Measurements from ENCODE around the gene NPDC1. TPM values are rescaled to one million over a fixed set of nuclear protein-coding genes. Genes with fewer than 3 reads are reported as not detected.

The NPDC1 gene
- polyA plus RNA-seq, 4 donors, result 20.4 to 48.7 (median 36.8) TPM

DNA sequence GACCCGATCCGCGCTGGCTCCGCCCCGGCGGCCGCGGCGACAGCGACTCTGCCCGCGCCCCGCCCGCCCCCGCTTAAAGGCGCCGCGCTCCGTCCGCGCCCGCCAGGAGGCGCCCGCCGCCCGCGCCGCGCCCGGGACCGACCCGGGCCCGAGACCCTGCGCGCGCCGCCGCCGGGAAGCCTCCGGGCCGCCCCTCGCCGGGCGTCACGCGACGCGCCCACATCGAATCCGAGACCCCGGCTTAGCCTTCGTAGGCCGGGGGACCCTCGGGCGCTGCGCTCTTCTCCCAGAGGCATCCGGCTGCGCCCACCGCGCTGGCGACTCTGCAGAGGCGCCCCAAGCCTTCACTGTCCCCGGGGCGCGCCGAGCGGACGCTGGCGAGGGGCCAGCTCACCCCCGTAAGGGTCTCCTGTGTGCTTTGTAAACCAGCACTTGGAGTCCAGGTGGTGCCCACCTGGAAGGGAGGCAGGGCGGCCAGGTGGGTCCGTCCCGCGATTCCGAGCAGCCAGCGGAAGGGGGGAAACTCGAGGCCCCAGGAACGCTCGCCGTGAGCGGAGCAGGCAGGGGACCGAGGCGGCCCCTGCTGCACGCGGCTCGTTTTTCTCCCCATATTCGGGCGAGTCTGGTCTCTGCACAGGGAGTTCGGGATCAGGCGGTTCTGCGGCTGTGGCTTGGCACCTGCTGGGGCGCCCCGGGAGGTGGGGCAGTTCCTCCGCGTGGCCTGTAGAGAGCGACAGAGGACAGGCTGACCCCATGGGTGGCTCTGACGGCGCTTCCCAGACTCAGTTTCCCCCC is 17.5 kb downstream of the NPDC1 start:
- no peak for DNase-seq (ENCODE audit: low read depth in 4 of 4, low spot score in 3 of 4)

DNA sequence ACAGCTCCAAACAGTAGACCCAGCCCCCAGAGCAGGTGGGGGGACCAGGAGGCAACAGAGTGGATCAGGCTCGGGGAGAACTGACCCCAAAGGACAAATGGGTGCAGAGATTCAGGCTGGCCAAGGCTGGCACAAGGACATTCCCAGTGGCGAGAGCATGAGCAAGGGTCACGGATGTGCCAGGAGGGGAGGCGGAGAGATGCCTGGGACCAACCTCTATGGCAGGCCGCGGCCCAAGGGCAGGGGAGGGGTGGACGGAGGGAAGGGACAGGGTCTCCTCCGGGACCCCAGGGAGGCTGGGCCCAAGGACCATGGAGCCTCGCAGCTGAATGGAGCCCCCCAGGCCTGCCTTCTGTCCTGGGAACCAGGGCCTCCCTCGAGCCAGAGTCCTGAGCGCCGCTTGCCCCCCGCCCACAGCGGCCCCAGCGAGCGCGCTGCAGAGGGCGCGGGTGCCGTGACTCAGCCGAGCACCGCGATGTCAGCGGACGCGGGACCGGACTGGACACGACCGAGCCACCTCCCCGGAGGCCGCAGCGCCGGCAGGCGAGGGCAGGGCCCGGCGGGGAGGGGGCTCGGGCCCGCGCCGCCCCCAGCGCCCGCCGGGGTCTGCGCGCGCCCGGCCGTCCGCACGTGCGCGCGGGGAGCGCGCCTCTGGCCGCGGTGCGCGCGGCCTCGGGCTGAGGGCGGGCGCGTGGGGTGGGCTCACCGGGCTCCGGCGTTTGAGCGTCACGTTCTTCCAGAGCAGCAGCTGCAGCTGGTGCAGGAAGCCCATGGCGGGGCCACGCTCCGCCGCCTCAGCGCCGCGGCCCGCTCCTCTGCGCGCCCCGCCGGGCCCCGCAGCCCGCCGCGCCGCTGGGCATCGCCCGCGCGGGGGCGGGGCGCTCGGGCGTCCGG is 18.4 kb downstream of the NPDC1 start, which contains the start of gene ABCA2:
Gene ABCA2, minus strand, starts transcription at position 869 of the 894 bp plus-strand sequence. Its CDS starts 97 bp downstream, at position 772.
- DNase-seq (ENCODE audit: low read depth in 4 of 4, low spot score in 3 of 4), result no peak

DNA sequence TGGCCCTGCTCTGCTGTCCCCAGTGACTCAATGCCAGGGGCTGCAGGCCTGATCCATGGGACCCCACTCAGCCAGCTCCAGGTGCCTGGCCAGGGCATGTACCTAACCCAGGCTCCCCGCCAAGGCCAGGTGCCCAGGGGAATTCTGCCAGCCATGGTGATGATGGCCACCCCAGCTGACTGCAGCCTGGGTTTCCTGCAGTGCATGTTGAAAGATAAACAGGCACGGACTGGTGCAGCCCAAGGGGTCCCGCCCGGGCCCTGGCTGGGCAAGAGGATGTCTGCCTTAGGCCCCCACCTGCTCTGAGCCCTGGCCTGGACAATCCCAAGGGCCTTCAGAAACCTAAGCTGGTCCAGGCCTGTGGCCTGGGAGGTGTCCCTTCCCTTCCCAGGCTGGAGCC is 19.1 kb downstream of the NPDC1 start:
- no peak for DNase-seq (ENCODE audit: low read depth in 4 of 4, low spot score in 3 of 4)

DNA sequence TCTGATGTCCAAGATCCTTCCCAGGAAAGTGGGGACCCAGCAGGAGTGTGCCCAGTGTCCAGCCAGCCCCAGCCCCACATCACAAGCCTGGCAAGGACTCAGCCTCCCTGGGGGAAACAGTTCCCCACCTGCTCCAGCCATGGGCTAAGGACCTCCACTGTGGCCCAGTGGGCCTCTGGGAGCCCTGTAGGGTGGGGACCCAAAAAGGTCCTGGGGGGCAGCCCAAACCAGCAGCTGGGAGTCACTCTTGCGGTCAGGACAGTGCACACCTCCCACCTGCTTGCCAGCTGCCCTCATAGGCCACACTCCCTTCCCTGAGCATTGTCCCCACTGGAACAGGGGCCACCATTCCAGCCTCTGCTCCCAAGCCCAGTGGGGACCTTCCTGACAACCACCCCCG is 19.6 kb downstream of the NPDC1 start:
- no peak for DNase-seq (ENCODE audit: low read depth in 4 of 4, low spot score in 3 of 4)

DNA sequence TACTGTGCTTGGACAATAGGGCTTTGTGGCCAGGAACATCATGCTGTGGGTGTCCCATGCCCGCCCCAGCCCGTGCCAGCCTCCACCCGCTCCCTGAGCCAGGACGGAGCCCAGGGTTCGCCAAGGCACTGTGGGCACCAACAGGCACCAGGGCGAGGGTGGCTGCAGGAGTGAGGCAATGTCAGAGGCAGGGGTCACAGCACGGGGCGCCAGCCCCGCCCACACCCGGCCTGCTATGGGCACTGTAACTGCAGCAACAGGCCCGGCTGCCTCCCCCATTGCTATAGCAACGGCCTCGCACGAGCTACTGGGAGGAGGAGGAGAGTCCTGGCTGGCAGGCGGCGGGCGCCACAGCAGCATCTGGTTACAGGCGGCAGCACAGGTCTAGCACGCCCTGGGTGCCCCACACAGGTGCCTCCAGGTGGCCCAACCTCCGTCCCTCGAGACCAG is 20.4 kb downstream of the NPDC1 start:
- DNase-seq (ENCODE audit: low read depth in 4 of 4, low spot score in 3 of 4), result peak in 3 of 4 donors; percentile 63 to 82 (median 69)

DNA sequence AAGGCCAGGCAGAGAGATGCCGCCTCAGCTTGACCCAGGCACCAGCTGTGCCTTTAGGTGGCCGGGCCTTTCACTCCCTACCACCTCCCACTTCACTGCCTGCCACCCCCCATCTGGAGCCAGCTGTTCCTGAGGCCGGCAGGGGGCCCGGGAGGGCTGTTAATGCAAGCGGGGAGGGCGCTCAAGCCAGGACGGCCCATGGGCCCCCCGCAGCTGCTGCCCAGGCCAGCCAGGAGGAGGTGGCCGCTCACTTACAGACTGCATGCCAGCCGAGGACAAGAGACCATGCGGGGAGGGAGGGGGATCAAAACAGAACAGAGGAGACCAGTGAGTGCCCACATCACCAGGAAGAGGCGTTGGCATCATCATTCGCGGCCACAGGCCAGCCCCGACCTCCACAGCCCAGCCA is 22.4 kb downstream of the NPDC1 start:
- no peak for DNase-seq (ENCODE audit: low read depth in 4 of 4, low spot score in 3 of 4)

DNA sequence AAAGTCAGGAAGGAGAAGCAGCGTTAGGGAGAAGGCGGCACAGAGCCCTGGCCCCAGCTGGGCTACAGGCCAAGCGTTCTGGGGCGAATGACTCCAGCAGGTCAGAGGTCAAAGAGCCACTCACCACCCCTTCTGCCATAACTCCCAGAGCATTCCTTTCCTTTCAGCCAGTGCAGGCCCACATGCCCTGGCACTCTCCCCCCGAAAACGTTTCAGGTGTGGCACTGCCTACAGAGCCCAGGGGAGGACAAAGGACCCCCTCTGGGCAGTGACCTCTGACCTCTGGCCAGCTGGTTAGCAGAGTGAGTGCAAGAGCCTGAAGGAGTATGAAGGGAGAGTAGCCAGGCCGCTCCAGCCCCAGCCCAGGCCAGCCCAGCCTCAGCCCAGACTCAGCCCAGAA is 22.8 kb downstream of the NPDC1 start:
- DNase-seq (ENCODE audit: low read depth in 4 of 4, low spot score in 3 of 4), result no peak

DNA sequence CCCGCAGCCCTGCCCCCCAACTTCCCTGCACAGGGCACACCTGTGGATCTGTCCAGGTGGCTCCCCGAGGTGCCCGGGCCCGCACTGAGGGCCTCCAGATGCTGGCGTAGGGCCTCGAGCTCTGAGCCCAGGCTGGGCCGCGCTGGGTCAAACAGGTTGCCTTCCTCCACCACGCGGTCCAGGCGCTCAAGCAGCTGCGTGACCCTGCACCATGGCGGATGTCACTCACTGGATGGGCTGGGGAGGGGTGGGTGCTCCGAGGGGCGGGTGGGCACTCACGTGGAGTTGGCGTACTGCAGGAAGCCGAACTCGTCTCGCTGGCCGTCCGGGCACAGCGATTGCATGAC is 23.3 kb downstream of the NPDC1 start:
- DNase-seq (ENCODE audit: low read depth in 4 of 4, low spot score in 3 of 4), result no peak

DNA sequence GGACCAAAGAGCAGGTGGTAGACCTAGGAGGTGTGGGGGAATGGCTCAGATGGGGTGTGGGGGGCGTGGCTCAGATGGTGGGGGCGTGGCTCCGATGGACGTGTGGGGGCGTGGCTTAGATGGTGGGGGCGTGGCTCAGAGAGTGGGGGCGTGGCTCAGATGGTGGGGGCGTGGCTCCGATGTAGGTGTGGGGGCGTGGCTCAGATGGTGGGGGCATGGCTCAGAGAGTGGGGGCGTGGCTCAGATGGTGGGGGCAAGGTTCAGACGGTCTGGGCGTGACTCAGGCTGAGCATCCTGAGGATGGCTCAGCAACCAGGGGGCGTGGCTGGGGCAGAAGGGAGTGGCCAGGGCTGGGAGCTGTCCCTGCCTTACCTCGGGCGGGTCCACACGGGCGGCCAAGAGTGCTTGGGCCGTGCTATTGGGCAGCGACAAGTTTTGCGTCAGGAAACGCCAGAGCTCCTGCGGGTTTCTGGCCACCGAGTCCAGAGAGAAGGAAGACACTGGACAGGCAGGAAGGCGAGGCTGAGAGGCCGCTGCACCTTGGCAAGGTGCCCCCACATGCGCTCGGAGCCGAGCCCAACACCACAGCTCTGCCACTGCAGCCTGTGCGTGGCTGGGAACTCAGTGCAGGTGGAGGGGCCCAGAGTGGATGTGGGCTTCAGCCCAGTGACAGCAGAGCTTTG is 23.9 kb downstream of the NPDC1 start:
- no peak for DNase-seq (ENCODE audit: low read depth in 4 of 4, low spot score in 3 of 4)

DNA sequence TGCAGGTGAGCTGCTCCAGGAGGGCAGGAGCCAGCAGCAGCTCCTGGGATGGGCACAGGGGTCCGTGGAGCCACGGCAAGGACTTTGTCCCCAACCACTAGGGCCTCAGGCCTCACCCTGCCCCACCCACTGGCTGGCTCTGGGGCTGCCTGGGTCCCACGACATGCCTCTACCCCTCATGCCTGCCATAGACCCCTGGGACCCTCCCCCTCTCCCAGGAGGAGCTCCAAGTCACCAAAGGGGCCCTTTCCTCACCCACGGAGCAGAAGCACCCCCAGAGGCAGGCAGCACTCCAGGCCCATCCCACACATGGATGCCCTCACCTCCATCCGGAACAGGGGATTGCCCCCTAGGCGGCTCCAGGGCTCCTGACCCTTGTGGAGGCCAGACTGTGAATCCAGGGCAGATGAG is 24.4 kb downstream of the NPDC1 start:
- DNase-seq (ENCODE audit: low read depth in 4 of 4, low spot score in 3 of 4), result no peak

DNA sequence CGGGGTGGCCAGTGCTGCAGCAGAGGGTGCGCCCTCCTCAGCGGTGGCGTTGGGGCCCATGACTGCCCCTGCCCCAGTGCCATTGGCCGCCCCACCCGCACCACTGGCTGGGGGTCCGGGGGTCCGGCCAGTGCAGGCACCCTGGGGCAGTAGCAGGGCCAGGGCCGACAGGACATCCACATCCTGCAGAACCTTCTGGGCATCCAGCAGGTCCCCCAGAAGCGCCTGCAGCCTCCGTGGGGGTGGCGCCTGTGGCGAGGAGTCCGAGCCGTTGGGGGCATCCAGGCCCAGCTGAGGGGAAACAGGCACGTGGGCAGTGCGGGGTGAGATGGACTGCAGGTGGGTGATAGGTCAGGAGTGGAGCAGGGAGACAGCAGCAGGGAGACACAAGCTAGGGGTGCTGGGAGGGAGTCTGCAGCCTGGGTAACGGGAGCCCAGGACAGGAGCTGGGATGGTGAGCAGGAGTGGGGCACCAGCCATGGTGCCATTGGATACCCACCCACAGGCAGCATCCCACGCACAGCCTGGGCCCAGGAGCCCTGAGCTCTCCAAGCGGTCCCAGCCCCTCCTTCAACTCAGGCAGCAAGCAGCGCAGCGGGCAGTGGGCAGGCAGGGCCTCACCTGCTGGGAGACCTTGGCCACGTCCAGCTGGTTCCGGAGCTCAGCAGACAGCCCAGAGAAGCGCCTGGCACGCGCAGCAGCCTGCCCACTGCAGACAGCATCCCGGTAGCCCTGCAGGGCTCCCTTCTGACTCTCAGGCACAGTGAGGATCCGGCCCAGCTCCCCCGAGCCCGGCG is 25.0 kb downstream of the NPDC1 start:
- DNase-seq (ENCODE audit: low read depth in 4 of 4, low spot score in 3 of 4), result no peak

DNA sequence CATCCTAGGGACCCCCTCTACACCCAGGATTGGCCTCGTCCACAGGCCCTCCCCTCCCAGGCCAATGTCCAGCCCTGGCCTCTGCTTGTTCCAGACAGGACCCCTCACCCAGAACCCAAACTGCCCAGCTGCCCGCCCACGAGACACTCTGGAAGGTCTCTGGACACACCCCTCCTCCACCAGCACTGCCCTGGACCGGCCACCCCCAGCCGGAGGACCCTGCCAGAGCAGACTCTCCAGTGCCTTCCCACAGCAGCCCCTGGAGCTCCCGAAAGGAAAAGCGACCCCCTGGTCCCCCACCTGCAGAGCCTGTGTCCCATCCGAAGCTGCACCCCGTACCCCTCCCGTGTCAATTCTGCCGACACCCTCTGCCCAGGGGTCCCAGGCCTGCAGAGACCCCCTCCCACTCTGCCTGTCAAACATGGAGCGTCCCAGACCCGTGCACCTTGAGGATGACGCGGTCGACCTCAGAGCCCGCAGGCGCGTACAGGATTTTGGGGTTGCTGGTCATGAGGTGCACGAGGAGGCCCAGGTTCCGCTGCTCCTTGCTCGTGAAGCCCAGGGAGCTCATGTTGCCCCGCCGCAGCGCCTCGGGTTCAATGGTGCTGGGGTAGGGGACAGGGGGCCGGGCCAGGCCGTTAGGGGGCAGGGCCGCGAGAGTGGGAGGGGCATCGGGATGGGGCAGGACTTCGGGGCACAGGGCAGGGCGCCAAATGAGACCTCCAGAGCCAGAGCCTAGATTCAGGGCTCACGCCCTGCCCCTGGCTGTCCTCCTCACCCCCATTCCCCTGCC is 25.9 kb downstream of the NPDC1 start:
- no peak for DNase-seq (ENCODE audit: low read depth in 4 of 4, low spot score in 3 of 4)

DNA sequence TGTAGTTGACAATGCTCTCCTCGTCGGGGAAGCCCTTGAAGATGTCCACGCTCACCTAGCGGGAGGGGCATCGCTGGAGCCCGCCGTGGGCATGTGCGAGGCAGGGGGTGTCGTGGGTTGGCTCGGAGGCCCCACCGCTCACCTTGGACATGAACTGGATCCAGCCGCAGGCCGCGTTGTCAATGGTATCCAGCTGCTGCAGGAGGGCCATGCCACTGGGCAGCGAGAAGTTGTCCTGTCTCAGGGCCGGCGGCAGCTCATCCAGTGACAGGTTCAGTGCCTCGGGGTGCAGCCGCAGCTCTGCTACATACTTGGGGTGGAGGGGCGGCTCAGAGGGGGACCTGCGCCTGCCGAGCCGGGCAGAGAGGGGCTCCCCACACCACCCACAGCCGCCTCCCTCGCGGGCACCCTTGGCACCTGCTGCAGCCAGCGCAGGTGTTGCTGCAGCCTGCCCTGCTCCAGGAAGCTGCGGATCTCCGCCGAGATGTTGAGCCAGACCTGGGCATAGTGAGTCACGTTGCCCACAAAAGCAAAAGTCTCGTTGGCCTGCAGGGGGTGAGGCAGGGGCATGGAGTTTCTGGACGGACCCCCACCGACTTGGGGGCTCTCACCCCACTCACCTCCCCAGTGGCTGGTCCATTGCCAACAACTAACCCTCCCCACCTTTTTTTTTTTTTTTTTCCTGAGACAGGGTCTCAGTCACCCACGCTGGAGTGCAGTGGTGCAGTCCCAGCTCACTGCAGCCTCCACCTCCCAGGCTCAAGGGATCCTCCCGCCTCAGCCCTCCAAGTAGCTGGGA is 27.0 kb downstream of the NPDC1 start:
- DNase-seq (ENCODE audit: low read depth in 4 of 4, low spot score in 3 of 4), result no peak

DNA sequence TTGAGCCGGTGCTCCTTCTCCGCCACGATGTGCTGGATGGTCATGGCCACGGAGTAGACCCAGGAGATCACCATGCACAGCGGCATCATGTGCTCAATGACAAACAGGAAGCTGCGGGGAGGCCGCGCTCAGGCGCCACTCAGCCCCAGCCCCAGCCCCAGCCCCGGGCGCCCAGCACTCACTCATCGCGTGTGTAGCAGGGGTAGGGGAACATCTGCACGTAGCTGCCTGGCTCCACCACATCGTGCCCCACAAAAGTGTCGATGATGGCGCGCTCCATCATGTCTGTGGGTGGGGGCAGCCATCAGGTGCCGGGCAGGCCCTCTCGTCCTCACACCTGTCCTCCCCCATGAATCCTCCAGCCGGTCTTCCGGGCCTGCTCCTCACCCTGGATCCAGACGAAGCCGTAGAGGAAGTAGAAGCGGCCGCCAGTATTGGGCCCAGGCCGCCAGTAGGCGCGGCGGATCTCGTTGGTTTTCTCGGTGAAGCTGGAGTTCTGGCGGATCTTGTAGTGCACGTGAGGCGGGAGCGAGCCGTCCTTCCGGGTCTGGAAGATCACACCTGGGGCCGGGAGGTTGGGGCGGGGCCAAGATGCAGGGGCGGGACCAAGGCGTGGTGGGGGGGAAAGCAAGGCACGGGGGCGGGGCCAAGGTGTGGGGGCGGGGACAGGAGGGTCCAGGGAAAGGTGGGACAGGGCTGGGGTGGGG is 28.0 kb downstream of the NPDC1 start:
- no peak for DNase-seq (ENCODE audit: low read depth in 4 of 4, low spot score in 3 of 4)

DNA sequence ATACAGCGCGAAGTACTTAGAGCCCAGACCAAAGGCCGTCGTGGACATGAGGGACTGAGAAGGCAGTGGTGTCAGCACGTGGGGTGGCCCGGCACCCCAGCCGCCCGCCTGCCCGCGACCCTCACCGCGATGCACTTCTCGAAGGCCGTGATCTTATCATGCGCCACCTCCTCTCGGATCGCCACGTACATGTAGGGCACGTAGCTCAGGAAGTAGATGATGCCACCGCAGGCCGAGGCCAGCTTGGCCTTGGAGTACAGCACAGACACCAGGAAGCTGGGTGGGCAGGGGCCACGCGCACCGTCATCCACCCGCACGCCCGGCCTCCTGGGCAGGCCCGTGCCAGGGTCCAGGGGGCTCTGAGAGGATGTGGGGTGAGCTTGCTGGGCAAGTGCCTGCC is 28.9 kb downstream of the NPDC1 start:
- no peak for DNase-seq (ENCODE audit: low read depth in 4 of 4, low spot score in 3 of 4)

DNA sequence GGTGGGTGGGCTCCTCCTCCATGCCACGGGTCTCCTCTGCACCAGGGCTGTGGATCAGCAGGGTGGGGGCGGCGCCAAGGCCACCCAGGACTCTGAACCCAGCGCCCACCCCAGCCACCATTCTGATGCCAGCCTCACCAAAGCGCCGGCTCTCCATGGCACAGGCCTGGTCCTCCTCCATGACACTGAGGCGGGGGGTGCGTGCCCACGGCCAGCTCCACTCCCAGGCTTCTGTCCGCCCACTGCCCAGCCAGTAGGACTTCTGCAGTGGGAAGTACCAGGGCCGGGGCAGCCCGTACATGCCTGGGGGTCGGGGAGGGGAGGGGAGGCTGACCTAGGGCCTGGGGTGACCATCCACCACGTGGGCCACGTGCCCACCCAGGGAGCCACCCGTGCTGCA is 29.5 kb downstream of the NPDC1 start:
- DNase-seq (ENCODE audit: low read depth in 4 of 4, low spot score in 3 of 4), result no peak

DNA sequence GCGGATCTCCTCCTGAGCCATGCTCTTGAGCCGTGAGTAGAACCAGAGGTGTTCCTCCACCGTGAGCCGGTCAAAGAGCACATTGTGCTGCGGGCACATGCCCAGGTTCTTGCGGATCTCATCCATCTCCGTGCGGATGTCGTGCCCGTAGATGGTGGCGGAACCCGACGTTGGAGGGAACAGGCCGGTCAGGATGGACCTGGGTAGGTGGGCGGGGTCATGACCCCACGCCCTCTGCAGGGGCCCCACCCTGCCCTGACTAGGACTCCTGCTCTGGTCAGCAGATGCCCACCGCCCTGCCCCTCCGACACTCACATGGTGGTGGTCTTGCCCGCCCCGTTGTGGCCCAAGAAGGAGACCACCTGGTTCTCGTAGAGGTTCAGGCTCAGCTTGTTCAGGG is 30.0 kb downstream of the NPDC1 start:
- no peak for DNase-seq (ENCODE audit: low read depth in 4 of 4, low spot score in 3 of 4)

DNA sequence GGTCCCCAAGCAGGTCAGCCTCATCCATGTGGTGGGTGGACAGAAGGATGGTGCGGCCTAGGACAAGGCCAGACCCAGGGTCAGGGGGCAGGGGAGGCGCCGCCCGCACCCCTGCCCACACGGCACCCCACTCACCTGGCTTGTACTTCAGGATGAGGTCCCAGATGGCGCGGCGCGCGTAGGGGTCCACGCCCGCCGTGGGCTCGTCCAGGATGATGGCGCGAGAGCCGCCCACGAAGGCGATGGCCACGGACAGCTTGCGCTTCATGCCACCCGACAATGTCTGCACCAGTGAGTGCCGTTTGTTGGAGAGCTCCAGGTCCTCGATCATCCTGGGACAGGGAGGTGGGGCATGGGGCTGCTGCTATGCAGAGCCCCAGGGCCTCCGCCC is 30.4 kb downstream of the NPDC1 start:
- DNase-seq (ENCODE audit: low read depth in 4 of 4, low spot score in 3 of 4), result no peak

Measured in left renal pelvis (tissue), 4 donors.